ENCODE results near the gene RABL2B. TPM values are rescaled to one million over a fixed set of nuclear protein-coding genes. Genes with fewer than 3 reads are reported as not detected.

RABL2B gene
- total RNA-seq, 6 experiments from 2014 or later: 14.8 to 18.9 (median 17.4) TPM

DNA sequence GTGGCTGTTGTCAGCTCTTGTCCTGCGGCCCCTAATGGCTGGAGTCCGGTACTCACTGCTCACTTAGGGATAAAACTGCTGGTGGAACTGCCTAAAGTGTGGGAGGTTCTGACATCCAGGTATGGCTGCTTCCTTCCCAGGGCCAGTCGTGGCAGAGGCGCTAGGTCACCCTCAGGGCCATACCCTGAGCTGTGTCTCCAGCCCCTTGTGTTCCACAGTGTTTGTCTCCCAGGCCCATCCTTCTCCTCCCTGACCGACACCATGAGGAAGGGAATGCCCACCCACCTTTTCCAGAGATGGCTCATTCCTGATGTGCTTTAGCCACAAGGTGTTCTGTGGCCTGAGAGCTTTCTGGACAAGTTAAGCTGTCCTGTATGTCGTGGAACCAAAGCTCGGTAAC lies 57.8 kb downstream of the RABL2B start:
- Mint-ChIP-seq H3K36me3 (ENCODE audit: low read depth) (no peaks in the 10 kb centered on the region), H3K4me3 (no peak overlapping the region), H3K27me3 (ENCODE audit: insufficient read depth) (peaks cover 17% of the 10 kb centered on the region), H3K27ac (no peak overlapping the region), H3K9me3 (no peaks in the 10 kb centered on the region), H3K4me1 (ENCODE audit: low read depth) (no peaks in the 10 kb centered on the region)
- no peak; the same call in 1 of the 2 replicates for TF ChIP-seq CTCF (IDR thresholded peaks at IDR 0.05)
- no peak for DNase-seq

- no peaks in the 10 kb centered on the region for H3K4me1 Mint-ChIP-seq (ENCODE audit: low read depth)
- DNase-seq: no peak
- TF ChIP-seq CTCF (IDR thresholded peaks at IDR 0.05): no peak
- no peak overlapping the region for H3K27ac Mint-ChIP-seq
- H3K27me3 Mint-ChIP-seq (ENCODE audit: insufficient read depth): peaks cover 10% of the 10 kb centered on the region
- no peaks in the 10 kb centered on the region for H3K36me3 Mint-ChIP-seq (ENCODE audit: low read depth)
- H3K4me3 Mint-ChIP-seq: no peak overlapping the region
- no peaks in the 10 kb centered on the region for H3K9me3 Mint-ChIP-seq
These were observed 58.8 kb downstream of the RABL2B start for GRCh38 chr22:50724616-50725015.

- Mint-ChIP-seq H3K27ac (no peak overlapping the region), H3K4me1 (ENCODE audit: low read depth) (no peaks in the 10 kb centered on the region), H3K4me3 (no peak overlapping the region), H3K9me3 (no peaks in the 10 kb centered on the region), H3K27me3 (ENCODE audit: insufficient read depth) (peaks cover 15% of the 10 kb centered on the region), H3K36me3 (ENCODE audit: low read depth) (no peaks in the 10 kb centered on the region)
- no peak for DNase-seq
- TF ChIP-seq CTCF (IDR thresholded peaks at IDR 0.05): no peak
These were observed 59.4 kb downstream of the RABL2B start for GRCh38 chr22:50723991-50724390.

- Mint-ChIP-seq H3K27ac (no peak overlapping the region), H3K4me1 (ENCODE audit: low read depth) (no peaks in the 10 kb centered on the region), H3K9me3 (no peaks in the 10 kb centered on the region), H3K27me3 (ENCODE audit: insufficient read depth) (peaks cover 22% of the 10 kb centered on the region), H3K36me3 (ENCODE audit: low read depth) (no peaks in the 10 kb centered on the region), H3K4me3 (no peak overlapping the region)
- TF ChIP-seq CTCF (IDR thresholded peaks at IDR 0.05): no peak
- DNase-seq: no peak
These were observed 60.6 kb downstream of the RABL2B start for GRCh38 chr22:50722716-50723428.

DNA sequence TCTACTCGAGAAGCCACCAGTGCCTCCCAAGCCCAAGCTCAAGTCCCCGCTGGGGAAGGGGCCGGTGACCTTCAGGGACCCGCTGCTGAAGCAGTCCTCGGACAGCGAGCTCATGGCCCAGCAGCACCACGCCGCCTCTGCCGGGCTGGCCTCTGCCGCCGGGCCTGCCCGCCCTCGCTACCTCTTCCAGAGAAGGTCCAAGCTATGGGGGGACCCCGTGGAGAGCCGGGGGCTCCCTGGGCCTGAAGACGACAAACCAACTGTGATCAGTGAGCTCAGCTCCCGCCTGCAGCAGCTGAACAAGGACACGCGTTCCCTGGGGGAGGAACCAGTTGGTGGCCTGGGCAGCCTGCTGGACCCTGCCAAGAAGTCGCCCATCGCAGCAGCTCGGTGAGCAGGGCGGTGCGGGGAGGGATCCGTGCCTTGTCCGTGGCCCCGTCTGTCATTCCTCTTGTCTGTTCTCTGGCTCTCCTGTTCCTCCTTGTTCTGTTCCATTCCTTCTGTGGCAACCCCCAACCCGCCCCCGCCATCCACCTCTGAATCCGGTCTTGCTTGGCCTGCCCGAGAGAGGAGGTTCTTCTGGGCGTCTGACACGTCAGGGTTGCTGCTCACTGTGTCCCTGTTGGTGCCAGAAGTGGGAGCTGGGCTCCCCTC lies 61.3 kb downstream of the RABL2B start:
- TF ChIP-seq CTCF (IDR thresholded peaks at IDR 0.05): no peak
- no peaks in the 10 kb centered on the region for H3K36me3 Mint-ChIP-seq (ENCODE audit: low read depth)
- H3K4me3 Mint-ChIP-seq: no peak overlapping the region
- no peak for DNase-seq
- H3K4me1 Mint-ChIP-seq (ENCODE audit: low read depth): no peaks in the 10 kb centered on the region
- no peaks in the 10 kb centered on the region for H3K9me3 Mint-ChIP-seq
- no peak overlapping the region for H3K27ac Mint-ChIP-seq
- H3K27me3 Mint-ChIP-seq (ENCODE audit: insufficient read depth): peaks cover 28% of the 10 kb centered on the region
